Measurements from ENCODE around the gene PBXIP1. TPM values are rescaled to one million over a fixed set of nuclear protein-coding genes. Genes with fewer than 3 reads are reported as not detected.
A peak's percentile ranks its signal among the peaks of the same experiment; 100 is the strongest.

PBXIP1 gene
- polyA plus RNA-seq, 4 donors = 31.9 to 97.8 (median 37.8) TPM

DNA sequence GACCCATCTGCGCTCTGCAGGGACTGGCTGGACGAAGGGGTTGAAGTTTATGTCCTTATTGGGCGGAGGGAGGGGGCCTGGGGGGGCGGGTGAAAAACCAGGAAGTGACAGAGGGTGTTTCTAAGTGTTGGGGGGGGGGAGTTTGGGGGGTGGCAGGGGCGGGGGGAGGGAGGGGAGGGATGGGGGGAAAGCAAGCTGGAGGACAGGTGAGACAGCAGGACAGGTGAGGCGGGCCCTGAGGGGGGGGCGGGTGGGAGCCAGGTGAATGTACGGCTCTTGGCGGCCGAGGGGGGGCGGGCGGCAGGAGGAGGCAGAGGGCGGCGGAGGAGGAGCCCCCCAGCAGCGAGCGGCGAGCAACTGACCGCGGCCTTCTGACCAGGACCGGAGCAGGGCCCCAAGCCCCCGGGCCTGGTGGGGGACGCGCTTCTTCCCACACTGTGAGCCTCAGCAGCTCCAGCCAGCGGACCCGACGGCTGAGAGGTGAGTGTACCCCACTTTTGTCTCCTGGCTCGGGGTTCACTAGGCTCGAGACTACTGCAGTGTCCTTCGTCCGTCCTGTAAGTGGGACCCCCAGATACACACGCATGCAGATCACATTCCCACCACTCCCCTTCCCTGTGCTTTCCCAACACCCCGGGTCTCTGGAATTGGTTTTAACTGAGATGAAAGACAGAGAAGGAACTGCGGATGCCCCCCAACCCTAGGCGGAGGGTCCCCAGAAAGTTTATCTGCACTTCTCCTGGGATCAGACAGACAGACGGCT lies 46.7 kb upstream of the PBXIP1 start, which contains the start of gene ZBTB7B:
TSS of gene ZBTB7B (plus strand) at position 339 of the 763 bp plus-strand sequence. CDS start 11,859 bp downstream, outside the sequence.
- no peaks in the 10 kb centered on the region for H3K9me3 ChIP-seq (ENCODE audit: control insufficient read depth in 2 of 2, insufficient read depth in 1 of 2, low read depth in 1 of 2, low read length in 1 of 2)
- H3K4me3 ChIP-seq (ENCODE audit: low read depth in 1 of 3, low read length in 3 of 3) = peak within 1 kb of the TSS; percentile 70 to 88 (median 77)
- FAIRE-seq = no peak
- H3K36me3 ChIP-seq (ENCODE audit: control insufficient read depth in 3 of 3, insufficient read depth in 2 of 3, low read depth in 1 of 3, low read length in 3 of 3) = peaks cover 0 to 31% (median 0%) of the 10 kb centered on the region in 3 donors
- 0 to 1% (median 0%) methylated on average over 19 to 35 of the region's 35 CpGs for WGBS, 3 donors
- peak in 1 of 2 donors; percentile 66 for DNase-seq
- H3K27me3 ChIP-seq (ENCODE audit: control insufficient read depth in 3 of 3, insufficient read depth in 3 of 3, low read length in 3 of 3) = no peaks in the 10 kb centered on the region
- H3K27ac ChIP-seq (ENCODE audit: low read depth in 1 of 3, low read length in 2 of 3) = peak within 1 kb of the TSS; percentile 96 to 99 (median 98)
- H3K4me1 ChIP-seq (ENCODE audit: control insufficient read depth in 3 of 3, insufficient read depth in 2 of 3, low read depth in 1 of 3, low read length in 2 of 3) = peaks cover 8 to 50% (median 21%) of the 10 kb centered on the region in 3 donors

DNA sequence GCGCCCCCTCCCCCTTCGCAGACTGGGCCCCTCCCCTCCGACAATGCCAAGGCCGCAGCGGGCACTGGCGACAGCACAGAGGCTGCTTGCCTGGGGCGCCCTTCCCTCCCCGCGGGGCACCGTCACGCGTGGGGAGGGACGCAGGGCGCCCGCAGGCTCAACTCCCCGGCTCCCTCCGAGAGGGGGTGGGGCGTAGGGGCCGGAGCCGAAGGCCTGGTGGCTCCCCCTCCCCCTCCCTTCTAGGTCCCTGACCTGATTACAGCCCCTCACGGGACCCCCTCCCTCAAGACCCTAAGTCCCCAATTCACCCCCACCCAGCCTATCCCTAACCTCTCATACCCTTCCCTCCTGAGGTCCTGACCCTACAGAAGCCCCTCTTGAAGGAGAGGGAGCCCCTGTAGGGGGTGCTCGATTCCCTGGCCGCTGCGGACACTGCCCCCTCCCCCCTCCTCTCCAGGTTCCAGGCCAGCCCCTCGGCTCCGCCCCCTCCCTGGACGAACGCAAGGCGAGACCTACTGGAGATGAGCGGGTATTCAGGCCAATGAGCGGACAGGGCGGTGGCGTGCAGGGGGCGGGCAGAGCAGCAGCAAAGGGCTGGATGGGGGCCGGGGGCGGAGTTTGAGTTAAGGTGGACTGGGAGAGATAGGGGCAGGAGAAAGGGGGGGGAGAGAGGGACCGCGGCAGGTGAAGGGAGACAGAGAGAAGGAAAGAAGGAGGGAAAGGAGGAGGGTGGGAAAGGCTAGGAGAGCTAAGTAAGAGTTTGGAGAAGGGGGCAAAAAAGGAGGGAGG lies 46.0 kb upstream of the PBXIP1 start:
- 0 to 1% (median 1%) methylated on average over 26 to 38 of the region's 38 CpGs for WGBS, 3 donors
- Histone ChIP-seq H3K27me3 (ENCODE audit: control insufficient read depth in 3 of 3, insufficient read depth in 3 of 3, low read length in 3 of 3) (no peaks in the 10 kb centered on the region), H3K9me3 (ENCODE audit: control insufficient read depth in 2 of 2, insufficient read depth in 1 of 2, low read depth in 1 of 2, low read length in 1 of 2) (no peaks in the 10 kb centered on the region), H3K4me3 (ENCODE audit: low read depth in 1 of 3, low read length in 3 of 3) (peak overlapping the region; percentile 70 to 78 (median 77)), H3K27ac (ENCODE audit: low read depth in 1 of 3, low read length in 2 of 3) (peak overlapping the region; percentile 91 to 97 (median 94)), H3K36me3 (ENCODE audit: control insufficient read depth in 3 of 3, insufficient read depth in 2 of 3, low read depth in 1 of 3, low read length in 3 of 3) (peaks cover 0 to 27% (median 0%) of the 10 kb centered on the region in 3 donors), H3K4me1 (ENCODE audit: control insufficient read depth in 3 of 3, insufficient read depth in 2 of 3, low read depth in 1 of 3, low read length in 2 of 3) (peaks cover 8 to 43% (median 21%) of the 10 kb centered on the region in 3 donors)
- FAIRE-seq (no peak), DNase-seq (peak; percentile 99)

DNA sequence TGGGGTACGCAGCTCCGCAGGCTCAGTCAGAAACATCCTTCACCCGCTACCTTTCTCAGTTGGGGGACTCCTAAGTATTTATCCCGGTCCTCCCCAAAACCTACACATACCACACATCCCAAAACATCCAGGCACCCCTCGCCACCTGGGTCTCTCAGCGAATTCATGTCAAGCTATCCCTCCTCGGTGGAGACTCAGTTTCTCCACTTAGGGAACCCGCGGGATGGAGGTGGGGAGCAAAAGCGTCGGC lies 45.5 kb upstream of the PBXIP1 start:
- Histone ChIP-seq H3K27ac (ENCODE audit: low read depth in 1 of 3, low read length in 2 of 3) (peak overlapping the region; percentile 91 to 97 (median 94)), H3K4me3 (ENCODE audit: low read depth in 1 of 3, low read length in 3 of 3) (peak overlapping the region; percentile 70 to 78 (median 77)), H3K9me3 (ENCODE audit: control insufficient read depth in 2 of 2, insufficient read depth in 1 of 2, low read depth in 1 of 2, low read length in 1 of 2) (no peaks in the 10 kb centered on the region), H3K4me1 (ENCODE audit: control insufficient read depth in 3 of 3, insufficient read depth in 2 of 3, low read depth in 1 of 3, low read length in 2 of 3) (peaks cover 8 to 37% (median 21%) of the 10 kb centered on the region in 3 donors), H3K27me3 (ENCODE audit: control insufficient read depth in 3 of 3, insufficient read depth in 3 of 3, low read length in 3 of 3) (no peaks in the 10 kb centered on the region), H3K36me3 (ENCODE audit: control insufficient read depth in 3 of 3, insufficient read depth in 2 of 3, low read depth in 1 of 3, low read length in 3 of 3) (peaks cover 0 to 22% (median 0%) of the 10 kb centered on the region in 3 donors)
- FAIRE-seq = no peak
- no peak for DNase-seq
- WGBS, 3 donors = 0 to 1% (median 0%) methylated on average over 11 of the region's 11 CpGs

DNA sequence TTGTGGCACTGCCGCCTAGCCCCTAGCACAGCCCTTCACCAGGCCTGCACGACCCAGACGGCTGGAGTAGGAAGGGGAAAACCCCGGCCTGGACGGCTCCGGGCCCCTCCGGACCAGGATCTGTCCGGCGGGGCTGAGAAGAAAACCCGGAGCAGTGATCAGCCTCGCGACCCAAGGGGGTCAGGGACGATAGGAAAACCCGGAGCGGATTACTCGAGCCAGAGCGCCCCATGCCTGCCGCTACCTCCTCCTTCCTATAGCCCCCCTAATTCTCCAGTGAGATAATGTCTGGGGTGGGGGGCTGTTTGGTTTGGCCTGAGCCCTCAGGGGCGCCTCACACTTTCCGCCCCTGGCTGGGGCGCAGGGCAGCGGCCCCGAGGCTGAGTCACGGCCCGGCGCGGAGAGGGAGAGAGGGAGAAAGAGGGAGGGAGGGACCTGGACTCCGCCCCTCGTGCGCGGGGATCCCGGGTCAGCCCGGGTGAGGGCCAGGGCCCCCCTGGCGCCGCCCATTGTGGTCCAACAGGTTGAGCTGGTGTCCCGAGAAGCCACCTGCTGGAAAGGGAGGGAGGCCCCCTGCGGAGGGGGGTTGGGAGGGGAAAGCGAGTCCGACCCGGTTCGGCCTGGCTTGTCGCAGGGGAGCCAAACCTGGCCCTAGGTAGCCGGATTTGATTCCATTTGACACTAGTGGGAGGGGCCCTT lies 45.0 kb upstream of the PBXIP1 start:
- FAIRE-seq = no peak
- Histone ChIP-seq H3K27me3 (ENCODE audit: control insufficient read depth in 3 of 3, insufficient read depth in 3 of 3, low read length in 3 of 3) (no peaks in the 10 kb centered on the region), H3K4me3 (ENCODE audit: low read depth in 1 of 3, low read length in 3 of 3) (peak overlapping the region; percentile 70 to 78 (median 77)), H3K27ac (ENCODE audit: low read depth in 1 of 3, low read length in 2 of 3) (peak overlapping the region; percentile 91 to 97 (median 94)), H3K4me1 (ENCODE audit: control insufficient read depth in 3 of 3, insufficient read depth in 2 of 3, low read depth in 1 of 3, low read length in 2 of 3) (peaks cover 3 to 33% (median 18%) of the 10 kb centered on the region in 3 donors), H3K9me3 (ENCODE audit: control insufficient read depth in 2 of 2, insufficient read depth in 1 of 2, low read depth in 1 of 2, low read length in 1 of 2) (no peaks in the 10 kb centered on the region), H3K36me3 (ENCODE audit: control insufficient read depth in 3 of 3, insufficient read depth in 2 of 3, low read depth in 1 of 3, low read length in 3 of 3) (peaks cover 0 to 17% (median 0%) of the 10 kb centered on the region in 3 donors)
- WGBS, 3 donors = 0 to 1% (median 1%) methylated on average over 33 to 43 of the region's 43 CpGs
- DNase-seq = peak; percentile 96 to 99

DNA sequence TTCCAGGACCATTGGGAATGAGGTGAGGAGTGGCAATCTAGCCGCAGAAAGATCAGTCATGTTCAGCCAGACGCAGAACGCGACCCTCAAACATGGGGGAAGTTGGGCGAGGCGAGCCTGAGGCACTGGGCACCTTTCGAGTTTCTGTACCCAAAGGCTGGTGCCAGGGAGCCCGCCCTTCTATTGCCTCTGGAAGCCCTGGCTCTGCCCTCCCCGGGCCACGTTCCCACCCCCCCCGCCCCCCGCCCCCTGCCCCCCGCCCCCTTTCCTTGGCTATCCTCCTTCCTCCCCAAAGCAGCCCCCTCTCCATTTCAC lies 44.5 kb upstream of the PBXIP1 start:
- peaks cover 1 to 28% (median 13%) of the 10 kb centered on the region in 3 donors for H3K4me1 ChIP-seq (ENCODE audit: control insufficient read depth in 3 of 3, insufficient read depth in 2 of 3, low read depth in 1 of 3, low read length in 2 of 3)
- H3K36me3 ChIP-seq (ENCODE audit: control insufficient read depth in 3 of 3, insufficient read depth in 2 of 3, low read depth in 1 of 3, low read length in 3 of 3) = peaks cover 0 to 12% (median 0%) of the 10 kb centered on the region in 3 donors
- H3K27me3 ChIP-seq (ENCODE audit: control insufficient read depth in 3 of 3, insufficient read depth in 3 of 3, low read length in 3 of 3) = no peaks in the 10 kb centered on the region
- no peaks in the 10 kb centered on the region for H3K9me3 ChIP-seq (ENCODE audit: control insufficient read depth in 2 of 2, insufficient read depth in 1 of 2, low read depth in 1 of 2, low read length in 1 of 2)
- no peak for DNase-seq
- FAIRE-seq = no peak
- peak overlapping the region; percentile 70 to 78 (median 77) for H3K4me3 ChIP-seq (ENCODE audit: low read depth in 1 of 3, low read length in 3 of 3)
- WGBS, 3 donors = 1 to 3% (median 2%) methylated on average over 7 to 11 of the region's 13 CpGs
- H3K27ac ChIP-seq (ENCODE audit: low read depth in 1 of 3, low read length in 2 of 3) = peak overlapping the region; percentile 91 to 97 (median 94)

DNA sequence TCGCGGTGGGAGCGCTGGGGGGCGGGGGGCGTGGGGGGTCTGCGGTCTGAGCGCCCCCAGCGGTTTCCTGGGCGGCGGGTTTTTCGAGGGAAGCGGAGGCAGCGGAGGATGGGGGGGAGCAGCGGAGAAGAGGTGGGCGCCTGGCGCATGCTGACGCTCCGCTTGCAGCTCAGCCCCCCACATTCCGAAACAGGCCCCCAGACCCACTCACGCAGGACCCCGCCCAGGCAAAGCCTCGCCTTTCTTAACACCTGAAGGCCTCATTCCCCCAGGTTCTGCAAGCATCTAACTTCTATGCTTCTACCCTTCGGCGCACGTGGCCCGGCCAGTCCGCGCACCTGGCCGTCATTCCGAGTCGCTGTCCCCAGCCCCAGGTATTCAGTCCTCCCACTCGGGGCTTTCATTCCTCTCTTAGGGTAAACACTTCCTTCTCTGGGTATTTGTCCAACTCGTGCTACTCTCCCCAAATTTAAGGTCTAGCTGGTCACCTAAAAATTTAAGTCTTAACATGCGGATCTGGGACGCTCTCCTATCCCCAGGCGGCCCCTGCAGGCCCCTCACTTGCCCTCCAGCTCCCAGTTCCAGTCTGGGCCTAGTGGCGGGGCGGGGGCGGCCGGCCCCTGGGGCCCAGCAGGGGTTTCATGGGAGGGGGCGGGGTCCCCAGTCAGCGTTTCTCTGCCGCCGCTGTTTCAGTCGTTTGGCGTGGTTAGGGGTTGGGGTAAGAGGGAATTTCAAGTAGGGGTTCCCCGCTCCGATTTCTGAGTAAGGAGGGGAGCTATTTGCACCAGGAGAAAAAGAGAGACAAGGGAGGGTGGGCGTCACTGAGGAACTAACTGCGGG lies 43.9 kb upstream of the PBXIP1 start:
- FAIRE-seq (no peak), DNase-seq (peak; percentile 60 to 78)
- H3K4me1 ChIP-seq (ENCODE audit: control insufficient read depth in 3 of 3, insufficient read depth in 2 of 3, low read depth in 1 of 3, low read length in 2 of 3) = peaks cover 1 to 24% (median 8%) of the 10 kb centered on the region in 3 donors
- no peaks in the 10 kb centered on the region for H3K27me3 ChIP-seq (ENCODE audit: control insufficient read depth in 3 of 3, insufficient read depth in 3 of 3, low read length in 3 of 3)
- peaks cover 0 to 8% (median 0%) of the 10 kb centered on the region in 3 donors for H3K36me3 ChIP-seq (ENCODE audit: control insufficient read depth in 3 of 3, insufficient read depth in 2 of 3, low read depth in 1 of 3, low read length in 3 of 3)
- peak overlapping the region; percentile 70 to 78 (median 77) for H3K4me3 ChIP-seq (ENCODE audit: low read depth in 1 of 3, low read length in 3 of 3)
- no peaks in the 10 kb centered on the region for H3K9me3 ChIP-seq (ENCODE audit: control insufficient read depth in 2 of 2, insufficient read depth in 1 of 2, low read depth in 1 of 2, low read length in 1 of 2)
- H3K27ac ChIP-seq (ENCODE audit: low read depth in 1 of 3, low read length in 2 of 3) = peak overlapping the region; percentile 91 to 97 (median 94)
- WGBS, 3 donors = 2 to 5% (median 3%) methylated on average over 37 to 50 of the region's 50 CpGs

DNA sequence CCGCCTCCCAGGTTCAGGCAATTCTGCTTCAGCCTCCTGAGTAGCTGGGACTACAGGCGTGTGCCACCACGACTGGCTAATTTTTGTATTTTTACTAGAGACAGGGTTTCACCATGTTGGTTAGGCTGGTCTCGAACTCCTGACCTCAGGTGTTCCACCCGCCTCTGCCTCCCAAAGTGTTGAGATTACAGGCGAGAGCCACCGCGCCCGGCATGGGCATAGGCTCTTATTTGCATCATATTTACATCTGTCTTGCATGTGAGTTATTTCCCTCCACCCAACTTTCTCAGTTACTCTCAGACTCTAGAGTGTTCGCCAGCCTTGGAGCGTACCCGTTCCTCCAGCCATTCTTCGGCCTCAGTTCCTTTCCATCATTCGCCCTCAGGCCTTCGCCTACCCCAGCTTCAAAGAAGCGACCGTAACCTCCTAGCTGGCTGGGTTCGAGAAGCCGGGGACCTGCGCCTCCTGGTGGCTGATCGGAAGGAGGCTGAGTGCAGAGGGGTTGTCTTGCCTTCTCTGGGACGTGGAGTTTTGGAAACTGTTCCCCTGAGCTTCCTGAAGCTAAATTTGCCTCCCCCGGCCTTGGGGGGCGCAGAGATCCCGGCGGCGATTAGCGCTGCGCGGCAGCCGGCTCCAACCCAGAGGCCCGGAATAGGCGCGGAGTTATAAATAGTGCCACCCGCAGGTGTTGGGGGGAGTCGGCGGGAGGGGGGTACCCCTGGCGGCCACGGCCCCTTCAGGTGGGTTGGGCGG lies 43.1 kb upstream of the PBXIP1 start:
- H3K4me3 ChIP-seq (ENCODE audit: low read depth in 1 of 3, low read length in 3 of 3) = peak overlapping the region; percentile 16 to 78 (median 77)
- no peak for FAIRE-seq
- H3K36me3 ChIP-seq (ENCODE audit: control insufficient read depth in 3 of 3, insufficient read depth in 2 of 3, low read depth in 1 of 3, low read length in 3 of 3) = no peaks in the 10 kb centered on the region
- H3K27ac ChIP-seq (ENCODE audit: low read depth in 1 of 3, low read length in 2 of 3) = peak overlapping the region; percentile 49 to 97 (median 51)
- peaks cover 1 to 20% (median 3%) of the 10 kb centered on the region in 3 donors for H3K4me1 ChIP-seq (ENCODE audit: control insufficient read depth in 3 of 3, insufficient read depth in 2 of 3, low read depth in 1 of 3, low read length in 2 of 3)
- WGBS, 3 donors = 10 to 11% (median 11%) methylated on average over 40 of the region's 40 CpGs
- no peaks in the 10 kb centered on the region for H3K27me3 ChIP-seq (ENCODE audit: control insufficient read depth in 3 of 3, insufficient read depth in 3 of 3, low read length in 3 of 3)
- peak; percentile 70 to 80 for DNase-seq
- H3K9me3 ChIP-seq (ENCODE audit: control insufficient read depth in 2 of 2, insufficient read depth in 1 of 2, low read depth in 1 of 2, low read length in 1 of 2) = no peaks in the 10 kb centered on the region

Data from small intestine (tissue), 7 donors.